PFSK-1 (cell line): Measurements from ENCODE around the gene PRRT4.

Experiments used
- TAF1 ChIP-seq: IDR thresholded peaks from 2 replicates; pipeline ENCODE4 v1.6.1; 2012; ENCODE audit warnings: low read length, control low read depth, borderline replicate concordance; ENCODE audit not compliant: insufficient read depth
- TF ChIP-seq, protein P1 (sequence below), 2 experiments: IDR thresholded peaks; 2 replicates each; pipeline versions ENCODE4 v1.6.1 to v1.8.0; 2011 to 2012; ENCODE audit warnings: low read depth in 2 of 2, low read length in 2 of 2, control low read depth in 1 of 2, inconsistent platforms in 1 of 2, mild to moderate bottlenecking in 1 of 2, moderate library complexity in 1 of 2; ENCODE audit not compliant: insufficient read depth in 1 of 2

DNA sequence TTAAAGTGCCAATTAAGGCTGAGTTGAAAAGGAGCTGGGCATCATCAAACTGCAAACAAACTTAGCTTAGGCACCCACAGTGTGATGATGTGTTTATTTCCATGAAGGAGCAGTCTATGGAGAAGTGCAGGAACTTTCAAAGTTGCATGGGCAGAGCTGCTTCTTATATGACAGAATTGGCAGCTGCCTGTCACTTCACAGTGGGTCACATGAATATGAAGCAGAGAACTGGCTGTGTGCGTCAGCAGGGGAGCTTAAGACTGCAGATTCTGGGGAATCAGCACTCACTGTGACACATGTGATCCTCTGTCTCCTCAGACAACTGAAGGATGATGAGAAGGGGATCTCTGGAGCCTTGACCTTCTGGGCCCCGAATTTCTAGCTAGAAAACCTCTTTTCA lies 54.4 kb downstream of the PRRT4 start:
- TF ChIP-seq TAF1 = no peak
- TF ChIP-seq, protein P1, sequence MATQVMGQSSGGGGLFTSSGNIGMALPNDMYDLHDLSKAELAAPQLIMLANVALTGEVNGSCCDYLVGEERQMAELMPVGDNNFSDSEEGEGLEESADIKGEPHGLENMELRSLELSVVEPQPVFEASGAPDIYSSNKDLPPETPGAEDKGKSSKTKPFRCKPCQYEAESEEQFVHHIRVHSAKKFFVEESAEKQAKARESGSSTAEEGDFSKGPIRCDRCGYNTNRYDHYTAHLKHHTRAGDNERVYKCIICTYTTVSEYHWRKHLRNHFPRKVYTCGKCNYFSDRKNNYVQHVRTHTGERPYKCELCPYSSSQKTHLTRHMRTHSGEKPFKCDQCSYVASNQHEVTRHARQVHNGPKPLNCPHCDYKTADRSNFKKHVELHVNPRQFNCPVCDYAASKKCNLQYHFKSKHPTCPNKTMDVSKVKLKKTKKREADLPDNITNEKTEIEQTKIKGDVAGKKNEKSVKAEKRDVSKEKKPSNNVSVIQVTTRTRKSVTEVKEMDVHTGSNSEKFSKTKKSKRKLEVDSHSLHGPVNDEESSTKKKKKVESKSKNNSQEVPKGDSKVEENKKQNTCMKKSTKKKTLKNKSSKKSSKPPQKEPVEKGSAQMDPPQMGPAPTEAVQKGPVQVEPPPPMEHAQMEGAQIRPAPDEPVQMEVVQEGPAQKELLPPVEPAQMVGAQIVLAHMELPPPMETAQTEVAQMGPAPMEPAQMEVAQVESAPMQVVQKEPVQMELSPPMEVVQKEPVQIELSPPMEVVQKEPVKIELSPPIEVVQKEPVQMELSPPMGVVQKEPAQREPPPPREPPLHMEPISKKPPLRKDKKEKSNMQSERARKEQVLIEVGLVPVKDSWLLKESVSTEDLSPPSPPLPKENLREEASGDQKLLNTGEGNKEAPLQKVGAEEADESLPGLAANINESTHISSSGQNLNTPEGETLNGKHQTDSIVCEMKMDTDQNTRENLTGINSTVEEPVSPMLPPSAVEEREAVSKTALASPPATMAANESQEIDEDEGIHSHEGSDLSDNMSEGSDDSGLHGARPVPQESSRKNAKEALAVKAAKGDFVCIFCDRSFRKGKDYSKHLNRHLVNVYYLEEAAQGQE (IDR thresholded peaks at IDR 0.05; ENCODE audit: insufficient read depth in 1 of 2, low read depth in 2 of 2, low read length in 2 of 2) = no peak
